ENCODE data around the gene AKT3.

AKT3 gene

DNA sequence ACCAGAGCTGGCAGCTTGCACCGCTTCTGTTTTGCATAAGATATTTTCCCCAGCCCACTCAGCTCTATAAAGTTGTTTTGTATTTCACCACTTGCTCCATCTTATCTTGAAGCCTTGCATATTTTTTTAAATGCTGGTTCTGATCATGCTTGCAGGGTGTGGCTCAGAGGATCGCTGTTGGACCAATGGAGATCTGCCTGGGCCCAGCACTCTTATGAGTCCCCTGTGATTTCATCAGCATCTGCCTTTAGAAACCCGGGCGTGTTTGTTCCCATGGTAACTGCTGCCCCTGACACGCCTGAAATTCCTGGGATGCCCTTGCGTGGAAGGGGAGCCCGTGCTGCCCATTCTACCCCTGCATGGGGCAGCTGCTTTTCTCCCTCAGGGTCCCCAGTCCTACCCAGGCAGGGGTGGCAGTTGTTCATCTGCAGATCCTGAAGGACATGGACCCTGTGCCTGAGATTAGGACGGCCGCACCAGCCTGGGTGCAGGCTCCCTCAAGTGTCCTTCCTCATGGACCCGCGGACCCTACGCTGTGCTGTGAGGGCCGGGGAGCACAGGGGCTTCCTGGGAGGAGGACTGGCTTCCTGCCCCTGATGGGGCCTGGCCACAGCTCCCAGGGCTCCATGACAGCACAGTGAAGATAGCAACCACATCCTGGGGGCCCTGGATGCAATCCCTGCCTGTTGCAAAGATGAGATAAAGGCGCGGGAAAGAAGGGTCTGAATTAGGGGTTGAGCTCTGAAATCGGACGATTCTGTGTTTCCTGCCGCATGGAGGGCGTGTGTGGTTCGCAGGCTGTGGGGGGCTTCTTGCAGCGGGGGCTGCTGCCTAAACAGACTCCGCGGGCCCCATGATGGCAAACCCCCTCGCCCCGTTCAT is 367.7 kb downstream of the AKT3 start:
- DNase-seq: no peak

DNA sequence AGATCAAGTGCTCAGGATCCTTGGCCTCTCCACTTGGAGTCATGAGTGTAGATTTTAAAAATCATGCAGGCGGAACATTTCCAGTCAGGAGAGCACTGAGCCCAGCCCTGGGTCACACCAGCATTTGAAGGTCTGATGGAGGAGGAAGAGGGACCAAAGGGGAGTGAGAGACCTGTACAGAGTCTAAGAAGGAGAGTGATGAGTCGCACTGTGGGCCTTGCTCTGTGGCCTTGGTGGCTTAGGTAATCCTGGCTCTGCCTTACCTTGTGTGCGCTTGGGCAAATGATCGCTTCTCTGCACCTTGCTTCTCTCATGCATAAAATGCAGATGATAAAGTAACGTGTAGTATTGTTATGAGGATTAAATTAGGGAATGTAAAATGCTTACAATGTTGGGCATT is 368.9 kb downstream of the AKT3 start:
- DNase-seq: no peak

DNA sequence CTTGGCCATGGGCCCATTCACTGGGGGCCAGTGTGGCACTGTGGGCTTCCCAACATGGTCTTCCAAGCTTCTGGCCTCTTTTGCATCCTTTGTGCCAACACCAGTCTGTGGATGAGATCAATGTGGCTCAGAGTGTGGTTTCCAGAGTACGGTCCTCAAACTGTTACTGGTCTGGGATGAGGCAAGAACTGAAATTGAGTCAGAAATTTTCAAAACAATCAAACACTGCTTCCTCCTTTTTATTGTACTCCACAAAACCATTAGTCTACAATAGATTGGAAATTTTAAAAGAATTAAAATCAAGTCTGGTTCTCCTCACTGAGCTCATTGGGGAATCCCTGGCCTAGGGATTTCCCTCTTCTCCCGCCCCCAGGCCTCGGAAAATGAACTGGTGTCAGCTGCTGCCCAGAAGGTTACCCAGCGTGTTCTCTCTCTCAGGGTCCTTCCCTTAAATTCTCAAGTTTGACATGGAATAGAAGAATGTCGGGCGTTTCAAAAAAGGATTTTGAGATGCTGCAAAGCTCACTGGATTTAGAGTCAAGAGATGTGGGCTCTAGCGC is 372.2 kb downstream of the AKT3 start:
- DNase-seq: no peak

DNA sequence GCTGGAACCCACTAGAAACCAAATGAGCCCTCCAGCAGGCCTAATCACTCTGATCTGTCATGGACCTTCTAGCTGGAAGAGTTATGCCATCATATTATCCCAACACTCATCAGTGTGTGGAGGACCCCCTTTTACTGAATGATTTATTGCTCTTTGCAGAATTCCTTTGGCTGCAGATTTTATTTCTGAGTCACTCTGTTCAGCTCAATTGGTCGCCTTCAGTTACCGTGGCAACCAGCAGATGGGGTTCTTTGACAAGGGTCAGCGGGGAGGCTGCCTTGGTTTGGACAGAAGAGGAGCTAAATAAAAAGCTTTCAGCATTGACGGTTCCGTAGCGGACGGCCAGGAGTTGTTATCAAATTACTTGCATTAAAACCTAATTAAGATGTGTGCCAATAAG is 374.1 kb downstream of the AKT3 start:
- no peak for DNase-seq

DNA sequence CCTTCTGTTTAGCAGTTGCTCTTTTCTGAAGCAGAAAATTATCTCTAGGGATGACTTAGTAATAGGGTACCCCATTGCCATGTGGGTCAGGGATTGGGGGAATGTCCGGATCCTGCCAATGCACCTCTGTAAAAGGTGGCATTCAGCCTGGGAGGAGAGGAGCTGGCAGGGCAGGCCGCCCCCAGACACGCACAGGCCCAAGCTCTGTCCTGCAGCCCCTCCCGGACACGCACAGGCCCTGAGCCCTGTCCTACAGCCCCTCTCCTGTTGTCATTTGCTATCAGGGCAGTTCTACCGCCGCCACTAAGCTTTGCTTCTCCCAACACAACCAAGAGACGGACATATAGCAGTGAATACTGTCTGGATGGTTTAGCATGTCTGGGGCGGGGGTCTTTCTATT is 375.1 kb downstream of the AKT3 start:
- no peak for DNase-seq

DNA sequence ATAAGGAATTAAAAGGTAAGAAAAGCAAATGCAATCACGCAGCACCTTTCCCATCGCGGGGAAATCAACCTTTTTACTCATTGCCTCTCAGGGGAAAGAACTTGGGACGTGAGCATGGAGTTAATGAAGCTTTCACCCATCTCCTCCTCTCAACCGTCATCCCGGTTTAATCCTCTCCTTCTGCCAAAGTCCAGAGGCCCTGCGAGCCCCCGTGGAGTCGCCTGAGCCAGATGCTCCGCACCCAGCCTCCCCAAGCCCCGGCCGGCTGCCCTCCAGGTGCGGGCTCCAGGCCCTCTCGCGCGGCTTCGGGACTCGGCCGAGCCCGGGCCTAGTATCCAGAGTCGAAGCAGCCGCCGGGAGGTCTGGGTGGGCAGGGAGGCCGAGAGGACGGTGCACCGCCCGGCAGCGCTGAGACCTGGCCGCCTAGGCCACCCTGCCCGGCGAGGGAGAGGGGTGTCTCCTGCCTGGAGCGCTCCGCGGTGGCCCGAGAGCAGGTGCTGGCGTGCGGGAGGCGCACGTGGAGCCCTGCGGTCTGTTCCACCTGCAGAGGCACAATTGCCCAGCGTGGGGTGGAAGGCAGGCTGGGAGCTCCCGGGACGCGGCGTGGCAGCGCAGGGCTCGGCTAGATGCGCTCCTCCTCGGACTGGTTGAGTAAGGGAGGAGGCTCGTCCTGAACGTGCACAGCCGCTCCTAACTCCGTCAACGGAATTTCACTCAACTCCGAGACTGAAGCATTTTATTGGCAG is 375.7 kb downstream of the AKT3 start:
- no peak for DNase-seq

DNA sequence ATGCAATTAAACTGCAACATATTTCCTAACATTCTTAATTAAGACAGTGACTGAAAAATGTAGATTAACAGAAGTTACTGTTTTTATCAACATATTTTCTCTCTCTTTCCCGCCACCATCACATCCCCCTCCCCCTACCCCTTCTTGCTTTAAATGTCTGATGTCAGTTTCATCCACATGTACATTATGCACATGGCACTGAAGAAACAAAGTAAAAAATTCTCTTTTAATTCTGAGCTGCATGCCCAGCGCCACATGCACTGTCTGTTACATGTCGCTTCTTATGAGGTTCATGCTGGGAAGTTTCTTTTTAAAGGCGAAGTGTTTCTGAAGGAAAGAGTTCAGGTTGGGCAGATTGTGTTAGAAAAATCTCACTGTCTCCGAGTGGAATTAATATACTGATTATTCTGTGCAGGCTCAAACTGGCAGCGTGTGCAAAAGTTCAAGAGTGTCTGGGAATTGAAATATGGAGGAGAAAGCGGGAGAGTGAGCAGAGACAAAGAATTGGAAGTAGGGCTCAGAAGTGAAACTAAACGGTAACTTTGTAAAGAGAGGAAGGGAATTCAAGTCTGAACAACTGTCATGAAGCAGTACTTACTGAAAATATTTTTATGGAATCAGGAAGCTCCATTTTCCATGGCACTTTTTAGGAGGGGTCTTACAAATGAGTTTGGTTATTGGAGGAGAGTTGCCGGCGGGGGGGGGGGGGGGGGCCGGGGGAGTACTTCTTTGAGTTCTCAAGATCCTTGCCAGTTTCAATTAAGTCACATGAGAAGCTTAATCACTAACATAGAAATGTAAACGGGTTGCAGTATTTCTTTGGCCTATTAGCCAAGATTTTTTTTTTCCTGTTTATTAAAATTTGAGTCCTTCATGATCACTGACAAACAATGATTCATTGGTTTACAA is 376.6 kb downstream of the AKT3 start:
- DNase-seq: no peak

DNA sequence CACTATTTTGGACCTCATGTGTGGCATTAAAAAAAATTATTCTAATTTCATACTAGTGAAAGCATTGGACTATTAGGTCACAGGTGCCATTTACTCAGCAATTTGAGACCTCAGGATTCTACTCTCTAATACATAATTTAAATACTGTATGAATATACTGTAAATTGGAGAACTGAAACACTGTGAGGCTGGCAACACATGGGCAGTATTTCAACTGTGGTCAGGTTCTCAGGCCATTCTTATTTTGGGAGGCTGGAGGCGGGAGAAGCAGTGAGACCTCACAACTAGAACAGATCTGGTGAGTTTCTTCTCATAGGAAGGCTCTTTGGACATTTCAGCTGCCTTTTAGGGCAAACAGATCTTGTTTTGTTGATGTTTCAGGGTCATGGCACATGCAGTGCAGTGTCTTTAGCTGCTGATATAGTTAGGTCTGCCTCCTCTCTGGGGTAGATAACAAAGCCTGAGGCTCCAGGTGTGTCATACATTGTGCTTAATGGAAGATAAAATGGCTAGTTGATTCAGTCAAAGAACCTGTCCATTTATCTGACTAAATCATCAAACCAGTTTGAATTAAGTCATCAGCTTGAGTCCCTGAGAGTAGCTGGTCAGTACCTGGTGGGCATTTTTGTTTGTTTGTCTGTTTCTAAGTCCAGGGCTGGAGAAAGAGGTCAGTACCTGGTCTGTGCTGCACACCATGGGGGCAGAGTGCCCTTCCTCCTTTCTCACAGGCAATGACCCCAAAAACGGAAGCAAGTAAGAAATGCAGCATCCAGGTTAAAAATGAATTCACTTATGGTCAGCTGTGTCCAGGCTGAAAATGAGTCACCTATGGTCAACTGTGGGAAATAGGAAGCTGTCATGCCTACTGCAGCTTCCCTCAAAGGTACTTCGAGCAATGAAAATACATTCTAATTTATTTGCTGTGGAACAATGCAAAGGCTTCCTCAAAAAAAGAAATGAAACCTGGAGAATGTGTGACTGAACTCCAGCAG is 378.0 kb downstream of the AKT3 start:
- no peak for DNase-seq

DNA sequence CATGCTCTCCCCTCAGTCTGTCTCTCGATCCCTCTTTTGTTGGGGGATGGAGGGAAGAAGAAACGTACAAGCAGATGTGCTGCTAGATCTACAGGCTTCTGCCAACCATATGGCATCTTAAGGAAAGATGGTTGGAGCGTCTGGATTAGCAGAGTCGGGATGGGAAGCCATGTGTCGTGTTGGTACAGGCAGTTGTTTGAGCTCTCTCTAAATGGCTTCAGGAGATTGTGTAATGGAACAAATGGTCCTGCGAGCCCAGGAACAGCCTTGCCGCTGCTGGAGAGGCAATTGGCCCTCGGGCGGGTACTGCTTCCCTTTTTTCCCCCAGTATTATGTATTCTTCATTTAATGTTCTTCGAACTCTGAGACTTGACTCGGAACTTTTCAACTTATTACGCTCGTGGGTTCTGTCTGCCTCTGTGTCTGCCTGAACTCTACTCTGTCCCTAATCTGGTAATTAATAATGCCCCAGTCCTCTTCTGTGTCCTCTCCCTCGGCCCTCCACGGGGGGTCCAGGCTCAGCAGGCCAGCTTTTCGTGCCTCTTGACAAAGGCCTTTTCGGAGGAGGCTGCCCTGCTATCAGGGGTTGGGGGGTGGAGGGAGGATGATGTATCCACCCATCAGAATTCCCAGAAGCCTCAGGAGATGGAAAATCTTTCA is 378.9 kb downstream of the AKT3 start:
- DNase-seq: no peak

DNA sequence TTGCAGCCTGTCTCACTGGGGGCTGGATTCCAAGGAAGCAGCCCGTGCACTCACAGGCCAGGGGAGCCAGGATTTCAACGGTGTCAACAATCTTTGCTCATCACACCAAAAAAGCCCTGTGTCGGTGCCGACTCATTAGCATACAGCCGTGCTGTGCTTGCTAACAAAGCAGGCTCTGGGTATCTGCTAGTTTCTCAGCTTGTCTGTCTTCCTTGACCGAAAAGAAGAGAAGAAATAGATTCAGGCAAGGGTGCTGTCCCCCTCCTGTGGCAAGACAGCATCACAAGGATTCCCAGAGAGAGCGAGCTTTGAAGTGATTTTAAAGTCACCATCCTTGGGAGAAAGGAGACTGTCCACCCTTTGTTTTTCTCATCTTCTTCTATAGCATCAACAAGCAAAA is 379.5 kb downstream of the AKT3 start:
- no peak for DNase-seq

DNA sequence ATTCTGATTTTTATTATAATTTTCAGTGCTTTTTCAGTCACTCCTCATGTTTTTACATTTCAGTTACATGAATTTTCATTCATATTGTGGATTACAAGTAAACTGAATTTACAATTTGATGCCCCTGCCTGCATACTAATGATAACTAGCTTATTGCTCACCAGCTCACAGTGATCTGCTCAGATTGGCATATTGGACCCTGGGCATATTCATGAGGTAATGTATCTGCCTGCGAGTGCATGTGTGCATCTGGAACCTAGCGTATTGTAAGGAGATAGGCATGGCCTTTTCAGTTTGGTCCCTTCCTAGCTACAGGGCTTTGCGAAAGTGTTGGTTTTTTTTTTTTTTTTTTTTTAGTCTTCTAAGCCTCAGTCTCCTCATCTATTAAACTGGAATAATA is 380.5 kb downstream of the AKT3 start:
- no peak for DNase-seq

DNA sequence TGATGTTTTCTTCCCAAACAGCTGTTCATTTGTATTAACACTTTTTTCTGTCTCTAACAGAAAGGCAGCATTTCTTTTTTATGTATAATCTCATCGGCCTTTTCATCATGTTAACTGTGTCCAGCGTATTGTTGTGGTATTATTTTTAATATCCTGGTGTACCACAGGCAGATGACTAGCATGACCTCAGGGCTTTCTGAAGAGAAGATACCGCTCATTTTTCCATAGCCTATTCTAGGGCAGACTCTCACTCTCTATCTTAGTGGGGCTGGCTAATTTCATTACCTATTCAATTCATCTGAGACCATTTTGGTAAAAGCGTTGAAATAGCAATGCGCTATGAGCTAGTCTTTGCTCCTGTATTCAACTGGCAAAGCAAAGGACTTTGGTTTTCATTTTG is 384.3 kb downstream of the AKT3 start:
- no peak for DNase-seq

DNA sequence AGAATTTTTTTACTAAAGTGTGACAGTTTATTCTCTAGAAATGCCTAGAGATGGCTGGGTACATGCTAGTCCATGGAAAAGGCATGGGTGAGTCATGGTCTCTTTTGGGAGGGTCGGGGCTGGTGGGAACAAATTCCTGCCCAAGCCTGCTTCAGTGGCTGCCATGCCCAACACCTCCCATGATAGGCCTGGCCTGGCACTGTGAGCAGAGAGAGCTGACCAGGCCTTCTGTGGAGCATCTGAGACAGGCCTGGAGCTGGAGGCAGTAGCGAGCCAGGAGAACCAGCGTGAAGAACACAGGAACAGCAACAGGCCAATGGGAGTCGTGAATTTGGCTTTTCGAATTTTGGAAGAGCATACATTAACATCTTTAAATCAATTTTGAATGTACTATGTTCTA is 385.0 kb downstream of the AKT3 start:
- DNase-seq: no peak

DNA sequence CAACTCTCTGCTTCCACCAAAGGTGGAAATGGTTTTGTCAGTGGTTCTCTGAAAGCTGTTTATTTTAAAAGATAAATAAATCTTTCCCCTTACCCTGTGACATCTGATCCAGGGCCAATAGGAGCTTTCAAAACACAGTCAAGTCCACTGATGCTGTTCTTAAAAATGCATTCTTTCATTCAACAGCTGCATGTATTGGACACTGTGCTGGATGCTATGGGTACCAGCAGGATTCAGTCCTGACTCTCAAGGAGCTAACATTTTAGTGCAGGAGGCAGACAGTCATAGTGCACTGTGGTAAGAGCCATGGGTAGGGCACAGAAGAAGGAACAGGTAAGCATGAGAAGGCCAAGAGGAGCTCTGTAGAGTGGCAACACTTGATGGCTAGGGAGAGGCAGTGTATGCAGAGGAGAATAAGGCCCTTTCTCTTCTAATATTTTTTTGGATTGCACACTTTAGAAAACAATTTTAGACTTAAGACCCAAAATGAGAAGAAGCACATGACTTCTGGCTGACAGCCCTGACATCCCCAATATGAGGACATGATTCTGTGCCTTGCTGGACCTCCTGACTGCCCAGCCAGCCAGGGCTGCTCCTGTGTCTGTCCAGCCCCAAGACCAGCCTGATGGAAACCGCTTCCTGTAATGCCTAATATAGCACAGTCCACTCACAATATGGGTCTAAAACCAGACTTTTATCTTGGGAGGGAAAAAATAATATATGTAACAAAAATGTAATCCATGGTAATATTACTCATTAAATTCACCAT is 386.9 kb downstream of the AKT3 start:
- no peak for DNase-seq

DNA sequence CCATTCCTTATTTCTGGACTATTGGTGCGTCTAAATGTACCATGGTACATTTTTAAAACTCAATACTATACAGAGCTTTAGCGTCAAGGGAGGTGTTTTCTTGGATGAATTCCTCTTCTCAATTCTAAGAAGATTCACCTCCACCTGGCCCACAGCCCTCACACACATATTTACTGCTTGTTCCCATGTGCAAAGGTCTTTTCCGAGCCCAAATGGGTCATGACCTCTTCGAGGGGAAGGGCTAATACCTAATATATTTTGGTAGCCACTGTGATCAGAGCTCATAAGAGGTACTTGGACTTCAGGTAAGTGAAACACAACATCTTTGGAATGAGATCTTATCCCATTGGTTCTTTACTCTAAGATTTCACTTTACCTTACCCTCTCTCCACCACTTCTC is 388.3 kb downstream of the AKT3 start:
- DNase-seq: no peak

DNA sequence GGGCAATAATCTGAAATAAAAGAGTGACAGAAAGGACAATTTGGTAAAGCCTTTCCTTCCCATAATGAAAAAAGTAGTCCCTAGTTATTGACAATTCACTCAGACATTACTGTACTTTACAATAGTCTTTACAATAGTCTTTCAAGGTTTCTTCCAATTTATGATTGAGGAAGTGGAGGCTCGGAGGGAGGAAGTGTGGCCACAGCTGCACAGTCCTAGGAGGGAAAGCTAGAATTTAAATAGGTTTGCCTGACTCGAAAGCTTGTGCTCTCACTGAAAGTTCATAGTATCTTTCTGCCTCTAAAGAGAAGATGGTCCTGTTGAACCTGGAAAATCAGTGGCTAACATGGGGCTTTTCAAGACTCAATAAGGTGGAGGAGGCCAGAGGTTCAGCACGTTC is 391.0 kb downstream of the AKT3 start:
- no peak for DNase-seq

DNA sequence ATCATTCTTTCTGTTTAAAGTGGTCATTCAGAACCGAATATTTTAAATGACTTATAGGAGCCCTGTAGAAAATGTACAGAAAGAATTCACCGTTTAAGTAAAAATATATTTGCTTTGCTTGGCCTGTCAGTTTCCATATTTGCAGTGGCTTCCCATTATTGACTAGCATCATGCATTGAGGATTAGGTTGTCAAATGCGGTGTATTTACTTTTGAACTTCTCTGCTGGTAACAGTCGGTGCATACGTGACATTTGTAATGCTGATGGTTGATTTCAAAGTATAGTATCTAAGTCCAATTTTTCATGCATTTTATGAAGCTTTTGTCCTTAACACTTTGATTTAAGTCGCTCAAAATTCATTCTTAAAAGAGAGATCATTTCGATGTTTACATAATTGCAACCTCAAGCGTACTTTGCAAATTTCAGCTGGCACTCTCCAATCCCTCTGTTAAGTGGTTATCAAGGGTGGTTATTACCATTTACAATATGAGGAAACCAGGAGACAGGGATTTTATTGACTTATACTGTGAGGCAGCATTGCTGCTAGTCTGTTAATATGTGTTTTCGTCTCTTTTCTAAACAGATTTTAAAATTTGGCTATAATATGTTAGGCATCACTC is 392.6 kb downstream of the AKT3 start:
- DNase-seq: no peak

DNA sequence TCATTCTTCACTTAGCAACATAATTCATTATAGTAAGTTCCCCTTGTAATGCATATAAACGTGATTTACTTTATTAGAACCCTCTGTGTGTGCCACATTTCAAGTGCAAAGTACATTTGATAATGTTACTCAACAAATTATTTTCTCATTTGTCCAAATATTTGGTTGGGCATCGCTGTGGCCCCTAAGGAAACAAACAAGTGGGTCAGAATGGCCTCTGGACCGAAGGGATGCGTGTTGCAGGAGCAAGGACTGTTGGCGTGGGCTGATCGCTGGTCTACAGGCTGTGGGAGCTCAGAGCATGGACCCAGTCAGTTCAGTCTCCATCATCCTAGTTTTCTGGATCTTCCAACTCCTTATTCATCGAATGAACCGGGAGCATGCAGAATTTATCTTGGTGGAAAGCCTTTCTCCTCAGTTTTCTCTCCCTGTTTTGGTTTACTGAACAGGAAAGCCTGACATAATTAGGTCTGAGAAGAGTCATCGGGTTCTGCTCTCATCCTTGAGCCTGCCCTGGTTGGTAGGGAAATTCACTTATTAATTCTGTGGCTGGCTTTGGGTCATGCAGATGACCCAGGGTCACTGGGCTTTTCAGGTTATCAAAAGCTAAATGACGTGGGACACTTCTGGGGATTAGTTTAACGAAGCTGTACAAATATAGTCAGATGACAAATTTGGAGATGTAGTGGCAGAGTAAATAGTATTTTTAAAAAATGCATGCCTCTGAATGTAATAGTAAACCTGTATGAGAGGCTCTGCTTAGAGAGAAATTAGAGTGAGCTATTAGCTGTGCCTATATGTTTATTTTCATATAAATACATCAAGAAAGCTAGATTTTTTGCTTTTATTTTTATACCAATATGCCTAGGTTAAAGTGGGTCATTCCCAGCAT is 394.0 kb downstream of the AKT3 start:
- no peak for DNase-seq

Data from CD4-positive, alpha-beta T cell treated with Interleukin-15 for 1 hour (primary cell).